ENCODE results near the gene BAK1. TPM values are rescaled to one million over a fixed set of nuclear protein-coding genes. Genes with fewer than 3 reads are reported as not detected.
"Not testable (repeated sequence)": the region's sequence is repeated elsewhere in the genome, so short reads cannot be mapped to it uniquely, and the experiment has no call there.

The BAK1 gene
- total RNA-seq, 1 donor, result 30.7 TPM

DNA sequence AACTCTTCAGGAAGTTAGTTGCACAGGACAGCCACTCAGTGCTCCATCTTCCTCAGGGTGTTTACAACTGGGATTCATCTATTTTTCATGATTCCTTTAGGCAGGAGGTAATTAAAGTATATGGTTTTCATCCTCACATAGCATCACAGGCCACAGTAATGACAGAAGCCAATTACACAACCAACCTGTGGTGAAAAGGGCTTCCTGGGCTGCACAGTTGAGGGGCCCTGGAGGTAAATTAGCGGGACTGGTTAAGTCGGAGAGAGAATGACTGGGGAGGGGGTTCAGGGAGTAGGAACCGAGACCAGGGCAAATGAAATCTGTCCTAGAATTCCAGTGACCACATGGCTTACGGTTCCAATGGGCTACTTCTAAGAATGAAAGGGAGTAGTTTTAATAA, 37.0 kb downstream of the BAK1 start:
- TF ChIP-seq, protein P1, sequence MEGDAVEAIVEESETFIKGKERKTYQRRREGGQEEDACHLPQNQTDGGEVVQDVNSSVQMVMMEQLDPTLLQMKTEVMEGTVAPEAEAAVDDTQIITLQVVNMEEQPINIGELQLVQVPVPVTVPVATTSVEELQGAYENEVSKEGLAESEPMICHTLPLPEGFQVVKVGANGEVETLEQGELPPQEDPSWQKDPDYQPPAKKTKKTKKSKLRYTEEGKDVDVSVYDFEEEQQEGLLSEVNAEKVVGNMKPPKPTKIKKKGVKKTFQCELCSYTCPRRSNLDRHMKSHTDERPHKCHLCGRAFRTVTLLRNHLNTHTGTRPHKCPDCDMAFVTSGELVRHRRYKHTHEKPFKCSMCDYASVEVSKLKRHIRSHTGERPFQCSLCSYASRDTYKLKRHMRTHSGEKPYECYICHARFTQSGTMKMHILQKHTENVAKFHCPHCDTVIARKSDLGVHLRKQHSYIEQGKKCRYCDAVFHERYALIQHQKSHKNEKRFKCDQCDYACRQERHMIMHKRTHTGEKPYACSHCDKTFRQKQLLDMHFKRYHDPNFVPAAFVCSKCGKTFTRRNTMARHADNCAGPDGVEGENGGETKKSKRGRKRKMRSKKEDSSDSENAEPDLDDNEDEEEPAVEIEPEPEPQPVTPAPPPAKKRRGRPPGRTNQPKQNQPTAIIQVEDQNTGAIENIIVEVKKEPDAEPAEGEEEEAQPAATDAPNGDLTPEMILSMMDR (IDR thresholded peaks at IDR 0.05; ENCODE audit: insufficient read depth, low read depth, low read length), result no peak
- no peak for DNase-seq (ENCODE audit: low read depth)
- H3K4me3 ChIP-seq (ENCODE audit: low read depth, low read length), result no peak overlapping the region

DNA sequence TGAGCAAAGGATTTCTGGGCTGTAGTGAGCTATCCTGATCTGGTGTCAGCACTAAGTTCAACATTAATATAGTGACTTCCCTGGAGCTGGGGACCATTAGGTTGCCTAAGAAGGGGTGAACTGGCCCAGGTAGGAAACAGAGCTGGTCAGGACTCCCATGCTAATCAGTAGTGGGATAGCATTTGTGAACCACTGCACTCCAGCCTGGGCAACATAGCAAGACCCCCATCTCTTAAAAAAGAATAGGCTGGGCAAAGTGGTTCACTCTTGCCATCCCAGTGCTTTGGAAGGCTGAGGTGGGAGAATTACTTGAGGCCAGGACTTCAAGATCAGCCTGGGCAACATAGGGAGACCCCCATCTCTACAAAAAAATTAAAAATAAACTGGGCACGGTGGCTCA, 39.3 kb downstream of the BAK1 start:
- no peak for DNase-seq (ENCODE audit: low read depth)
- H3K4me3 ChIP-seq (ENCODE audit: low read depth, low read length), result no peak overlapping the region
- TF ChIP-seq, protein P1 (IDR thresholded peaks at IDR 0.05; ENCODE audit: insufficient read depth, low read depth, low read length), result no peak

DNA sequence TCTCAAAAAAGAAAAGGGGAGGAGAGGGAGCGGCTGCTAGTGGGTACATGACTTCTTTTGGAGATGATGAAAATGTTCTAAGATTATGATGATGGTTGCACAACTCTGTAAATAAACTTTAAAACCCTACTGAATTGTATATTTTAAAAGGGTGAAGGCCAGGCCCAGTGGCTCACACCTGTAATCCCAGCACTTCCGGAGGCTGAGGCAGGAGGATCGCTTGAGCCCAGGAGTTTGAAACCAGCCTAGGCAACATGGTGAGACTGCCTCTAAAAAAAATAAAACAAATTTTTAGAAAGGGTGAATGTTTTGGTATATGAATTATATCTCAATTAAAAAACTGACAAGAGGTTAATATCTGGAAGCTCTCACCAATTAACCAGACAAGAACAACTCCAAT, 45.4 kb downstream of the BAK1 start:
- DNase-seq (ENCODE audit: low read depth), result no peak
- no peak overlapping the region for H3K4me3 ChIP-seq (ENCODE audit: low read depth, low read length)
- TF ChIP-seq, protein P1 (IDR thresholded peaks at IDR 0.05; ENCODE audit: insufficient read depth, low read depth, low read length), result no peak

DNA sequence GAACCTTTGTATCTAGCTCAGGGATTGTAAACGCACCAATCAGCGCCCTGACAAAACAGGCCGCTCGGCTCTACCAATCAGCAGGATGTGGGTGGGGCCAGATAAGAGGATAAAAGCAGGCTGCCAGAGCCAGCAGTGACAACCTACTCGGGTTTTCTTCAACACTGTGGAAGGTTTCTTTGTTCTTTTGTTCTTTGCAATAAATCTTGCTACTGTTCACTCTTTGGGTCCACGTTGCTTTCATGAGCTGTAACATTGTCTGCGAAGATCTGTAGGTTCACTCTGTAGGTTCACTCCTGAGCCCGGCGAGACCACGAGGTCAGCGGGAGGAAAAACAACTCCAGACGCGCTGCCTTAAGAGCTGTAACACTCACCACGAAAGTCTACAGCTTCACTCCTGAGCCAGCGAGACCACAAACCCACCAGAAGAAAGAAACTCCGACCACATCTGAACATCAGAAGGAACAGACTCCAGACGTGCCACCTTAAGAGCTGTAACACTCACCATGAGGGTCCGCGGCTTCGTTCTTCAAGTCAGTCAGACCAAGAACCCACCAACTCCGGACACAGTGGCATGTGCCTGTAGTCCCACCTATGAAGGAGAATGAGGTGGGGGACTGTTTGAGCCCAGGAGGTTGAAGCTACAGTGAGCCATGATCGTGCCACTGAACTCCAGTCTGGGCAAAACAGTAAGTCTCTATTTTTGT, 46.8 kb downstream of the BAK1 start:
- DNase-seq (ENCODE audit: low read depth); H3K4me3 ChIP-seq (ENCODE audit: low read depth, low read length): not testable (repeated sequence)

DNA sequence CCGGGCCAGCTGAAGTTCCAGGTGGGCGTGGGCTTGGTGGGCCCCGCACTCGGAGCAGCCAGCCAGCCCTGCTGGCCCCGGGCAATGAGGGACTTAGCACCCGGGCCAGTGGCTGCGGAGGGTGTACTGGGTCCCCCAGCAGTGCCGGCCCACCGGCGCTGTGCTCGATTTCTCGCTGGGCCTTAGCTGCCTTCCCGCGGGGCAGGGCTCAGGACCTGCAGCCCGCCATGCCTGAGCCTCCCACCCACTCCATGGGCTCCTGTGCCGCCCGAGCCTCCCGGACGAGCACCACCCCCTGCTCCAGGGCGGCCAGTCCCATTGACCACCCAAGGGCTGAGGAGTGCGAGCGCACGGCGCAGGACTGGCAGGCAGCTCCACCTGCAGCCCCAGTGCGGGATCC, 47.6 kb downstream of the BAK1 start:
- H3K4me3 ChIP-seq (ENCODE audit: low read depth, low read length); DNase-seq (ENCODE audit: low read depth): not testable (repeated sequence)

DNA sequence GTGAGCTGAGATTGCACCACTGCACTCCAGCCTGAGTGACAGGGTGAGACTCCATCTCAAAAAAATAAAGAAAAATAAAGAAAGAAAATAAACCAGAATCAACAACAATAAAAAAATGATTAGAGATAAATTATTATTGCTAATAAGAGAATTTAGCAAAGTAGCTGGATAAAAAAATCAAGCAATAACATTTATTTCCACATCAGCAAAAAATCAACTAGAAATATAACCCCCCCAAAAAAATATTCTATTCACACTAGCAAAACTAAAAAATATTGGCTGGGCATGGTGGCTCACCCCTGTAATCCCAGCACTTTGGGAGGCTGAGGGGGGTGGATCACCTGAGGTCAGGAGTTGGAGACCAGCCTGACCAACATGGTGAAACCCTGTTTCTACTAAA, 49.5 kb downstream of the BAK1 start:
- not testable (repeated sequence) for H3K4me3 ChIP-seq (ENCODE audit: low read depth, low read length); DNase-seq (ENCODE audit: low read depth)

Small RNAs within 50 kb of the gene (small RNA-seq; reads per million reads assigned to genes)
- gene RF00017, result not detected

Other genes with a start within 250 kb of the BAK1 start
- 20.0 and 34.5 TPM in 2 replicates for gene KIFC1, start 188.5 kb downstream of the BAK1 start, total RNA-seq
- gene PHF1, start 169.3 kb downstream of the BAK1 start, total RNA-seq, result 21.6 and 30.2 TPM in 2 replicates
- 155 and 201 TPM in 2 replicates for gene CUTA, start 162.2 kb downstream of the BAK1 start, total RNA-seq
- 6.4 and 7.8 TPM in 2 replicates for gene SYNGAP1, start 160.2 kb downstream of the BAK1 start, total RNA-seq
- 4.7 and 5.2 TPM in 2 replicates for gene ZBTB9, start 125.7 kb downstream of the BAK1 start, total RNA-seq
- 15.1 and 20.6 TPM in 2 replicates for gene ITPR3, start 41.0 kb upstream of the BAK1 start, total RNA-seq
- 23.8 and 24.6 TPM in 2 replicates for gene UQCC2, start 131.4 kb upstream of the BAK1 start, total RNA-seq
- 2.6 and 6.0 TPM in 2 replicates for gene IP6K3, start 166.6 kb upstream of the BAK1 start, total RNA-seq
- 59.2 and 59.6 TPM in 2 replicates for gene LEMD2, start 208.9 kb upstream of the BAK1 start, total RNA-seq
- not detected in 2 replicates for gene MLN, start 223.7 kb upstream of the BAK1 start, total RNA-seq